HFF-Myc (cell line): ENCODE data around the gene PHF21B.

Experiments used
- DNase-seq: peaks from one replicate; pipeline ENCODE4 v3.0.0-alpha.2; 2011; ENCODE audit warnings: low read depth; ENCODE audit errors: extremely low read depth
- H3K4me3 ChIP-seq: replicated peaks from 2 replicates; pipeline ENCODE4 v1.5.1; 2011; ENCODE audit warnings: low read depth, mild to moderate bottlenecking, control low read depth, low read length
- TF ChIP-seq, protein P1 (sequence below): IDR thresholded peaks from 2 replicates; pipeline ENCODE4 v1.5.1; 2012; ENCODE audit warnings: mild to moderate bottlenecking, low read depth, low read length, control low read depth; ENCODE audit errors: missing control alignments

PHF21B gene

DNA sequence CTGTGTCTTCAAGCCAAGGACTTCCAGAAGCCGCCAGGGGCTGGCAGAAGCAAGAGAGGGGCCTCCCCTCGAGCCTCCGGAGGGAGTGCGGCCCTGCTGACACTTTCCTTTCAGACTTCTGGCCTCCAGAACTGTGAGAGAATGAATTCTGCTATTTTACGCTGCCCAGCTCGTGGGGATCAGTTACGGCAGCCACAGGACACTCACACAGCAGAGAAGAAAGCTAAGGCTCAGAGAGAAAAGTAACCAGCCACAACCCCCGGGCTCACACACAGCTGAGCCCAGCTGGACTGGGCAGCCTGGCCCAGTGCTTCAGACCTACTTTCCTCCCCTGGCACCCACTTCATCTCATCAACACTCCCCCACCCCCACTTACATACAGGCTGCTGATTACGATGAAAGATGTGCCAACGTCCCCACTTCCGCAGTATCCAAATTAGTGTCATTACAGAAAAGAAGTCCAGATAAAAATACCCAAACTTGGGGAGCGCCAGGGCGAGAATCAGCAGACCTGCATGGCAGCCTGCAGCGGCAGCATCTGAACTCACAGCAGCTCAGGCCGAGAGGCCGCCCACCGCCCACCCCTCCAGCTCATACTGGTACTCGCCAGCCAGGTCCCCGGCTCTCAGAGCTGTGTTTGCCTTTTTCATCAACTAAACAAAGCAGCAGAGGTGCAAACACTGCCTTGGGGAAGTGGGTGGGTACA, 15.3 kb downstream of the PHF21B start:
- TF ChIP-seq, protein P1, sequence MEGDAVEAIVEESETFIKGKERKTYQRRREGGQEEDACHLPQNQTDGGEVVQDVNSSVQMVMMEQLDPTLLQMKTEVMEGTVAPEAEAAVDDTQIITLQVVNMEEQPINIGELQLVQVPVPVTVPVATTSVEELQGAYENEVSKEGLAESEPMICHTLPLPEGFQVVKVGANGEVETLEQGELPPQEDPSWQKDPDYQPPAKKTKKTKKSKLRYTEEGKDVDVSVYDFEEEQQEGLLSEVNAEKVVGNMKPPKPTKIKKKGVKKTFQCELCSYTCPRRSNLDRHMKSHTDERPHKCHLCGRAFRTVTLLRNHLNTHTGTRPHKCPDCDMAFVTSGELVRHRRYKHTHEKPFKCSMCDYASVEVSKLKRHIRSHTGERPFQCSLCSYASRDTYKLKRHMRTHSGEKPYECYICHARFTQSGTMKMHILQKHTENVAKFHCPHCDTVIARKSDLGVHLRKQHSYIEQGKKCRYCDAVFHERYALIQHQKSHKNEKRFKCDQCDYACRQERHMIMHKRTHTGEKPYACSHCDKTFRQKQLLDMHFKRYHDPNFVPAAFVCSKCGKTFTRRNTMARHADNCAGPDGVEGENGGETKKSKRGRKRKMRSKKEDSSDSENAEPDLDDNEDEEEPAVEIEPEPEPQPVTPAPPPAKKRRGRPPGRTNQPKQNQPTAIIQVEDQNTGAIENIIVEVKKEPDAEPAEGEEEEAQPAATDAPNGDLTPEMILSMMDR = no peak
- no peak for DNase-seq
- no peak overlapping the region for H3K4me3 ChIP-seq

DNA sequence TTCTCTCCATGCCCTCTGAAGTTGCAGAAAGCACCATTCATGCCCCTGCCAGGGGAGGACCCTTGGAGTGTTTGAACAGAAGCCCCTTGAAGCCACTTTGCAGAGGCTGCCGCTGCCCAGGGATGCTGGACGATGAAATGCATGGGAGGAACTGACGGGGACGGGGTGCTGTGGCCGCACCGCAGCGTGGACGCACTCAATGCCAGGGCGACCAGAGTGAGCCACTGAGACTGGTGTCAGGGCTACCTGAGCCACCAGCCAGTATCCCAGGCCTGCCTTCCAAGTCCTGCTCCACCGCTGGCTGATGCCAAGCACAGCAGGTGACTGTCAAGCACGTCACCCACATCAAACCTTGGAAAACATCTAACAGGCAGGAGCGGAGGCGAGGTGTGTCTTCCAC, 17.6 kb downstream of the PHF21B start:
- TF ChIP-seq, protein P1 = no peak
- H3K4me3 ChIP-seq = no peak overlapping the region
- DNase-seq = no peak

DNA sequence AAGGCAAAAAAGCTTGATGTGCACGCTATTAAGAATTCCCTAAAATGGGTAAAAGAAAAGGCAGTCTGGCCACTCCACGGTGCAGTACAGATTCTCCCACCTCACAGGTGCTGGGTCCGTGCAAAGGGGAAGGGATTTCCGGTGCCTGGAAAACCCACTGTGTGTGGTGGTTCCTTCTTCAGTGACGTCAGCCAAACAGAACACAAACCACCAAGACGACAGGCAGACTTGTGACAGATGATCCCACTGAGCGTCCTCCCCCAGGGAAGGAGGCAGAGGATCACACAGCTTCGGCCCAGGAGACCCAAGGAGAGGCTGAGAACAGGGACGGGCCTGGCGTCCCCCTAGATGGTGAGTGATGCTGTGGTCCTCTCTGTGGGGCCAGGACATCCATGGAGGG, 18.6 kb downstream of the PHF21B start:
- no peak for DNase-seq
- H3K4me3 ChIP-seq = no peak overlapping the region
- TF ChIP-seq, protein P1 = no peak

DNA sequence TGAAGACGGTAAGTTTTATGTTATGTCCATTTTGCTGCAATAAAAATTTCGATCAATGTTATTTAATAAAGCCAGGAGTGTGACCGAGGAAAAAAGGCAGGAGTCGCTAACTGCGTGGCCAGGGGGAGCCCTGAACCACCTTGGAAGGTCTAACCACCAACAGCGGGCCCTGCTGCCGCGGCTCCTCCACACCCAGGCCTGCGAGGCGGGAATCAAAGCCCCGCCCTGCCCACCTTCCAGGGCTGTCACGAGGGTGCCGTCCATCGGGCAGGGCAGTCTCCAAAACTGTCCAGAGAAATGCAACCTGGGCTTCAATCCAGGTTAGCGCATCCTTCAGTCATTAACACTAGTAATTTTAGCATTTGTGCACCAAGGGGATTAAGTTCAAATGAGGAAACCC, 19.0 kb downstream of the PHF21B start:
- no peak overlapping the region for H3K4me3 ChIP-seq
- TF ChIP-seq, protein P1 = no peak
- no peak for DNase-seq

DNA sequence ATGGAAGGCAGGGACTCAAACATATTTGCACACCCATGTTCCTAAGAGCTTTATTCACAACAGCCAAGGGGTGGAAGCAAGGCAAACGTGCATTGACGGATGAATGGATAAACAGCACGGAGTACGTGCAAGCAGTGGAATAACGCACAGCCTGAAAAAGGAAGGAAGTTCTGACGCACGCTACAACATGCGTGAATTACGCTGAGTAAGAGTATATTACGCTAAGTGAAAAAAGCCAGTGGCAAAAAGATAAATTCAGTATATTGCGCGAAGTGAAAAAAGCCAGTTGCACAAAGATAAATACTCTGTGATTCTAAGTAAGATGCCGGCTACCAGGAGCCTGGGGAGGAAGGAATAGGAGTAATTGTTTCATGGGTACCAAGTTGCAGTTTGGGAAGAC, 19.5 kb downstream of the PHF21B start:
- TF ChIP-seq, protein P1 = no peak
- no peak for DNase-seq

DNA sequence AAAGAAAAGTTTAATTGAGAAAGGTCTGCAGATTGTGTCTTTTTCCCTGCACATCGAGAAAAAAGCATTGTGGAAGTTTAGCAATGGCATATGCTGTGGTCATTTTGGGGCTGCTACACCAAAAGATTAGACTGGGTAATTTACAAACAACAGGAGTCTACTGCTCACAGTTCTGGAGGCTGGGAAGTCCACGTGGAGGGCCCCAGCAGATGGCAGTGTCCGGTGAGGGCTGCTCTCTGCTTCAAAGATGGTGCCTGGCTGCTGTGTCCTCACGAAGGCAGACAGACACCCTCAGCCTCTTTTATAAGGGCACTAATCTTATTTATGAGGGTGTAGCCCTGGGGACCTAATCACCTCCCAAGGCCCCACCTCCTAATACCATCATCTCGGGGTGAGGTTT, 21.1 kb downstream of the PHF21B start:
- DNase-seq = no peak
- no peak overlapping the region for H3K4me3 ChIP-seq
- TF ChIP-seq, protein P1 = peak; percentile 11

More for the DNA sequence above, 19.5 kb downstream of the PHF21B start:
- no peak overlapping the region for H3K4me3 ChIP-seq

DNA sequence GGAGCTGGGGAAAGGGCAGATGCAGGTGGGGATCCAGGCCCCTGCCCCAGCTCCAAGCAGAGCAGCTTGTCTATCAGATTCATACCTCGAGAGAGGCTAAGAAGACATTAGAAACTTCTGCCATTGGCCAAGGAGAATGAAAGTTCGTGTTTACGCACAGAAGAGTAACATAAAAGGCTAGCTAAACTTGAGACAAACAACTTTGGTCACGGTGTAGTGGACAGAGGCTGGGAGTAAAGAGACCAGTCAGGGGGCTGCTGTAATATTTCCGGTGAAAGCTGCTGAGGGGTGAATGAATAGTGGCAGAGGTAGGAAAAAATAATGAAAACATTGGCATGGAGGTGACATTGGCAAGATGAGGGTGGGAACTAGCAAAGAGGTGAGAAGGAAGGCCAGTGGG, 22.9 kb downstream of the PHF21B start:
- TF ChIP-seq, protein P1 = no peak
- H3K4me3 ChIP-seq = no peak overlapping the region
- no peak for DNase-seq
